PC-9 (cell line): ENCODE data around the gene ENKD1. TPM values are rescaled to one million over a fixed set of nuclear protein-coding genes. Genes with fewer than 3 reads are reported as not detected.

ENCODE experiments used
- BruUV-seq: library from RNA; stranded (reverse); fragments of 400-500 nt; replicated peaks from 2 replicates; lab custom pipeline; 2021; lab: Mats Ljungman, UMichigan
- CTCF ChIA-PET: fragments of 300-600 bp; sonication (Branson Sonifier 250); formaldehyde crosslinking; loops from one replicate; lab custom pipeline; 2022; ENCODE audit warnings: antibody characterized with exemption; lab: Charles Lee
- POLR2A ChIA-PET: fragments of 300-600 bp; sonication (Branson Sonifier 250); formaldehyde crosslinking; loops from one replicate; lab custom pipeline; 2022; ENCODE audit warnings: antibody characterized with exemption; ENCODE audit not compliant: unreplicated experiment; lab: Charles Lee
- DNase-seq, 2 experiments: peaks; one replicate each; pipeline versions ENCODE4 v3.0.0 to v3.0.0-alpha.2; 2015 to 2022; ENCODE audit warnings: mixed read lengths in 1 of 2
- H2AFZ ChIP-seq: fragments of 200-600 bp; sonication (generic); 2 replicates; pipeline ENCODE4 v1.8.1; 2017; ENCODE audit warnings: antibody characterized with exemption
- H3F3A ChIP-seq: fragments of 200-600 bp; sonication (generic); 2 replicates; pipeline ENCODE4 v1.8.1; 2017; ENCODE audit warnings: antibody characterized with exemption, mild to moderate bottlenecking, low read depth; ENCODE audit not compliant: insufficient read depth
- H3K27ac ChIP-seq: fragments of 200-600 bp; sonication (generic); 2 replicates; pipeline ENCODE4 v1.6.1; 2016; ENCODE audit warnings: mixed run types
- H3K27me3 ChIP-seq: fragments of 200-600 bp; sonication (generic); 2 replicates; pipeline ENCODE4 v1.6.1; 2016; ENCODE audit warnings: low read depth, mixed run types; ENCODE audit not compliant: insufficient read depth
- H3K36me3 ChIP-seq: fragments of 200-600 bp; sonication (generic); 2 replicates; pipeline ENCODE4 v1.6.1; 2016; ENCODE audit warnings: low read depth, mixed run types
- H3K4me1 ChIP-seq: fragments of 200-600 bp; sonication (generic); replicated peaks from 2 replicates; pipeline ENCODE4 v1.6.1; 2016; ENCODE audit warnings: mixed run types; ENCODE audit not compliant: insufficient read depth
- H3K4me2 ChIP-seq: fragments of 200-600 bp; sonication (generic); 2 replicates; pipeline ENCODE4 v1.6.1; 2017; ENCODE audit warnings: mixed run types
- H3K4me3 ChIP-seq: fragments of 200-600 bp; sonication (generic); 2 replicates; pipeline ENCODE4 v1.6.1; 2016; ENCODE audit warnings: mixed run types
- H3K79me2 ChIP-seq: fragments of 200-600 bp; sonication (generic); 2 replicates; pipeline ENCODE4 v1.6.1; 2017; ENCODE audit warnings: low read depth, mixed run types
- H3K9me2 ChIP-seq: fragments of 200-600 bp; sonication (generic); 2 replicates; pipeline ENCODE4 v1.8.1; 2017; ENCODE audit warnings: mild to moderate bottlenecking; ENCODE audit not compliant: insufficient read depth
- H3K9me3 ChIP-seq: fragments of 200-600 bp; sonication (generic); 2 replicates; pipeline ENCODE4 v1.8.1; 2016; ENCODE audit warnings: low read depth; ENCODE audit not compliant: insufficient read depth
- H4K20me1 ChIP-seq: fragments of 200-600 bp; sonication (generic); 2 replicates; pipeline ENCODE4 v1.8.1; 2017; ENCODE audit not compliant: insufficient read depth
- EZH2 ChIP-seq: fragments of 200-600 bp; sonication (generic); IDR thresholded peaks from 2 replicates; pipeline ENCODE4 v1.8.0; 2017; ENCODE audit warnings: antibody characterized with exemption, low read depth
- intact Hi-C: fragments of 100-400 bp; cut with micrococcal nuclease; formaldehyde crosslinking; loops from one replicate; pipeline ENCODE4 v1.10.0; 2022; ENCODE audit not compliant: unreplicated experiment
- total RNA-seq: library from RNA; stranded (reverse); gene quantifications from 2 replicates; pipeline ENCODE4 v1.2.3, GENCODE V29; 2021
- TF ChIP-seq, protein P1 (sequence below): fragments of 200-600 bp; sonication (generic); conservative IDR thresholded peaks from 2 replicates; pipeline ENCODE4 v1.6.1; 2017; ENCODE audit warnings: mixed run types, antibody characterized with exemption, mild to moderate bottlenecking, moderate library complexity

Gene ENKD1
- total RNA-seq, 1 experiment from 2014 or later = 20.8 TPM

DNA sequence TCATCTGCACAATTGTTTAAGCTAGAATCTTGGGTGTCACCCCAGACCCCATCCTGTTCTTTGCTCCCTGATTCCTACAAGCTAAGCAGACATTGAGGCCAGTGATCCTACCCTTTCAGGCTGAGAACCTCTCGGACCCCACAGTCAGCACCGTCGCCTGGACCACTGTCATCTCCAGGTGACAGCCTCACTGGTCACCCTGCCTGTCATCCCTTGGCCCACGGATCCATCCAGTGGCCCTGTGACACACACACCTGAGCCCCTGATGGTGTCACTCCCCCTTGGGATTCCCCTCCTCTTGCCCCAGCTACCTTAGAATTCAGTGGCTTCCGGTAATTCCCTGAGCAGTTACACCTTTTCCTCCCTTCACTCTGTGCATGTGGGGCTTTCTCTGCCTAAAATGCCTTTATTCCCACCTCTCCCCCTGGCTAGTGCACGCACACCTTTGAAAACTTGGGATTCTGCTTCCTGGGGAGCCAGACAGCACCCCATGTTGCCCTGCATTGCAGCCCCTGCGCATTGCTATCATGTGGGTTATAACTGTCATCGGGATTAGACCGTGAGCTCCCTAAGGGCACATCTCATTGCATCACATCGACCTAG, 3.0 kb upstream of the ENKD1 start:
- Histone ChIP-seq H3K4me1 (no peaks in the 10 kb centered on the region), H4K20me1 (no peaks in the 10 kb centered on the region), H3K27me3 (no peaks in the 10 kb centered on the region), H3K27ac (no peak overlapping the region), H3F3A (peaks cover 9% of the 10 kb centered on the region; the same call in 1 of the 2 replicates), H3K9me3 (no peaks in the 10 kb centered on the region), H3K4me3 (no peak overlapping the region), H3K36me3 (no peaks in the 10 kb centered on the region), H3K9me2 (no peaks in the 10 kb centered on the region), H2AFZ (no peak overlapping the region), H3K79me2 (no peaks in the 10 kb centered on the region), H3K4me2 (no peak overlapping the region)
- TF ChIP-seq, protein P1, sequence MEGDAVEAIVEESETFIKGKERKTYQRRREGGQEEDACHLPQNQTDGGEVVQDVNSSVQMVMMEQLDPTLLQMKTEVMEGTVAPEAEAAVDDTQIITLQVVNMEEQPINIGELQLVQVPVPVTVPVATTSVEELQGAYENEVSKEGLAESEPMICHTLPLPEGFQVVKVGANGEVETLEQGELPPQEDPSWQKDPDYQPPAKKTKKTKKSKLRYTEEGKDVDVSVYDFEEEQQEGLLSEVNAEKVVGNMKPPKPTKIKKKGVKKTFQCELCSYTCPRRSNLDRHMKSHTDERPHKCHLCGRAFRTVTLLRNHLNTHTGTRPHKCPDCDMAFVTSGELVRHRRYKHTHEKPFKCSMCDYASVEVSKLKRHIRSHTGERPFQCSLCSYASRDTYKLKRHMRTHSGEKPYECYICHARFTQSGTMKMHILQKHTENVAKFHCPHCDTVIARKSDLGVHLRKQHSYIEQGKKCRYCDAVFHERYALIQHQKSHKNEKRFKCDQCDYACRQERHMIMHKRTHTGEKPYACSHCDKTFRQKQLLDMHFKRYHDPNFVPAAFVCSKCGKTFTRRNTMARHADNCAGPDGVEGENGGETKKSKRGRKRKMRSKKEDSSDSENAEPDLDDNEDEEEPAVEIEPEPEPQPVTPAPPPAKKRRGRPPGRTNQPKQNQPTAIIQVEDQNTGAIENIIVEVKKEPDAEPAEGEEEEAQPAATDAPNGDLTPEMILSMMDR = no peak
- no peak for TF ChIP-seq EZH2
- POLR2A ChIA-PET = no interaction called here
- intact Hi-C loops = loop anchor here (2.0 to 10.0 kb wide), 2 partner anchors 107 to 565 kb away; partner anchors contain the start of genes CTCF and ESRP2
- CTCF ChIA-PET = interaction anchor here (0.6 kb wide), 1 partner anchor 398 kb away, joined by 4 read pairs; no protein-coding TSS in a partner anchor
- no TSS peak for BruUV-seq
- DNase-seq = no peak

DNA sequence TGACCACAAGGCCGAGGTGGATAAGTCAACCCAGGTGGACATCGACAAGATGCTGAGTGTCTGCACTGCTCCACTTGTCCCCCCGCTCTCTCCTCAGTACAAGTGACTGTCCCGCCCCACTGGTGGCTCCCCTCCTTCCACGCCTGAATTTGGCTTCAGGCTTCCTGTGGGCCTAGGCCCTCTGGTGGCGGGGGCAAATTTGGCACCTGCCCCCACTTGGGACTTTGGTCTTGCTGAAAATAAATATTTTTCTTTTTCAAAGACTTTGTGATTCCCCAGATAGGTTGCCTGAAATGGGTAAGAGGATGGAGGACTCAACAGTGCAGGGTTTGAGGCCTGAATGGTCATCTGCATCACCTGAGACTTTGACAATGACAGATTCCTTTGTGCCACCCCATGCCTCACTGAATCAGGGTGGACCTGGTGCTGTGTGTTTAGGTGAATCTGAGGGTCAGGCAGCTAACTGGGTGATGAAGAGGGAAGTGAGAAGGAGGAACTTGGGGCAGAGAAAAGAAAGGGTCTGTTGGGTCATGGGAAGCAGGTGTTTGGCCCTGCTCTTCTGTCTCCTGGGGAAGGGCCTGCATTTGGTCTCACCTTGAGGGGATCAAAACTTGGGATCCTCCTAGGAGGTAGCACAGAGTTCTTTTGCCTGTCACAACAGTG, 2.1 kb upstream of the ENKD1 start:
- H3K9me3 ChIP-seq = no peaks in the 10 kb centered on the region
- no peaks in the 10 kb centered on the region for H3K79me2 ChIP-seq
- POLR2A ChIA-PET = no interaction called here
- no peaks in the 10 kb centered on the region for H3K4me1 ChIP-seq
- H3K4me3 ChIP-seq = no peak overlapping the region
- intact Hi-C loops = loop anchor here (1.0 to 2.0 kb wide), 2 partner anchors 106 to 147 kb away; partner anchors contain the start of gene CTCF
- no peak overlapping the region for H3K4me2 ChIP-seq
- TF ChIP-seq, protein P1 = no peak
- TF ChIP-seq EZH2 = no peak
- peaks cover 9% of the 10 kb centered on the region; the same call in 1 of the 2 replicates for H3F3A ChIP-seq
- CTCF ChIA-PET = interaction anchor here (0.6 to 1.0 kb wide), 2 partner anchors 9 to 147 kb away, joined by 3 read pairs; partner anchors contain the start of gene ACD
- H3K36me3 ChIP-seq = no peaks in the 10 kb centered on the region
- BruUV-seq = no TSS peak
- H3K9me2 ChIP-seq = no peaks in the 10 kb centered on the region
- H2AFZ ChIP-seq = no peak overlapping the region
- no peaks in the 10 kb centered on the region for H4K20me1 ChIP-seq
- no peak for DNase-seq
- no peak overlapping the region for H3K27ac ChIP-seq
- no peaks in the 10 kb centered on the region for H3K27me3 ChIP-seq

DNA sequence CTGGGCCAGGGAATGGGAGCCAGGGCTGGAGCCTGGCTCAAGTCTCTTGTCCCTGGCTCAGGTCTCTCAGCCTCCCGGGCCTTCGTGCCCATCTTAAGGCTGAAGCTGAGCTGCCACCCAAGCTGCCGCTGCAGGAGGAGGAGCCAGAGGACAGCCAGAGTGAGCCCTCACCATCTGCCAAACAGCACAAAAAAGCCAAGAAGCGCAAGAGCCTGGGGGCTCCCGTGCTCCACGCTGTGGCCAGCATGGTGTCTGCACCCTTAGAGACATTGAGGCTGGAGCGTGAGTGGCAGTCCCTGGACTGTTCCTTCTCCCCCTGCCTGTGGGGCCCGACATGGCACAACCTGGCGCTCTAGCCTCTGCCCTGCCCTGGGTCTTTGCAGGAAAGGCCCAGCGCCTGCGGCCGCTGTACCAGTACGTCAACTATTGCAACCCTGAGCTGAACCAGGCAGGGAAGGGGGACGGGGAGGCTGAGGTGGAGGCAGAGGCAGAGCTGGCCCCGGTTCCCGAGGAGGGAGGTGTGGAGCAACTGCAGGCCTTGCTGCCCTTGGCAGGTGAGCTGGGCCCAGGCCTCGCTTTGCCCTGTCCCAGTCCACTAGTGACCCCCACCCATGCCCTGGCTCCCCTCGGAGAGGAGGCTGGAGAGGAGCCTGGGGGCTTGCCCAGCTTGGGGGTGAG, 1.4 kb upstream of the ENKD1 start:
- TF ChIP-seq, protein P1 = peak; percentile 52
- TF ChIP-seq EZH2 = no peak
- no peaks in the 10 kb centered on the region for H3K9me3 ChIP-seq
- no peak overlapping the region for H3K4me3 ChIP-seq
- no peak overlapping the region for H3K4me2 ChIP-seq
- no peaks in the 10 kb centered on the region for H4K20me1 ChIP-seq
- BruUV-seq = no TSS peak
- H3K4me1 ChIP-seq = no peaks in the 10 kb centered on the region
- intact Hi-C loops = loop anchor here (1.0 to 2.0 kb wide), 2 partner anchors 105 to 147 kb away; partner anchors contain the start of gene CTCF
- DNase-seq = peak; percentile 68 to 77
- ChIA-PET POLR2A (interaction anchor here (0.6 kb wide), 1 partner anchor 132 kb away, joined by 5 read pairs; no protein-coding TSS in a partner anchor), CTCF (interaction anchor here (0.6 to 1.0 kb wide), 2 partner anchors 8 to 147 kb away, joined by 3 read pairs; partner anchors contain the start of gene ACD)
- no peak overlapping the region for H2AFZ ChIP-seq
- no peaks in the 10 kb centered on the region for H3K79me2 ChIP-seq
- peaks cover 9% of the 10 kb centered on the region; the same call in 1 of the 2 replicates for H3F3A ChIP-seq
- no peaks in the 10 kb centered on the region for H3K9me2 ChIP-seq
- no peak overlapping the region for H3K27ac ChIP-seq
- no peaks in the 10 kb centered on the region for H3K27me3 ChIP-seq
- no peaks in the 10 kb centered on the region for H3K36me3 ChIP-seq
